AG08396 (cell line): ENCODE data around the gene CAPN5.
"Not testable (repeated sequence)": the region's sequence is repeated elsewhere in the genome, so short reads cannot be mapped to it uniquely, and the experiment has no call there.

ENCODE experiments used
- DNase-seq: peaks from one replicate; pipeline ENCODE4 v3.0.0; 2012; ENCODE audit warnings: low spot score, mixed read lengths

The CAPN5 gene

GRCh38 chr11:77084581-77085191 lies 17.9 kb downstream of the CAPN5 start:
- no peak for DNase-seq

GRCh38 chr11:77085652-77086051 lies 18.9 kb downstream of the CAPN5 start:
- DNase-seq, result no peak

- DNase-seq, result no peak
Measured at GRCh38 chr11:77086521-77087472, 20.0 kb downstream of the CAPN5 start.

- no peak for DNase-seq
Measured at GRCh38 chr11:77087723-77088225, 21.0 kb downstream of the CAPN5 start.

- no peak for DNase-seq
Measured at GRCh38 chr11:77088236-77089003, 21.6 kb downstream of the CAPN5 start.

- no peak for DNase-seq
Measured at GRCh38 chr11:77089004-77089545, 22.3 kb downstream of the CAPN5 start.

GRCh38 chr11:77090046-77090372 lies 23.2 kb downstream of the CAPN5 start:
- no peak for DNase-seq

GRCh38 chr11:77090373-77091111 lies 23.8 kb downstream of the CAPN5 start:
- no peak for DNase-seq

GRCh38 chr11:77091146-77091940 lies 24.6 kb downstream of the CAPN5 start:
- peak; percentile 88 for DNase-seq

- no peak for DNase-seq
Measured at GRCh38 chr11:77092382-77092781, 25.6 kb downstream of the CAPN5 start.

- DNase-seq, result no peak
Measured at GRCh38 chr11:77093056-77093891, 26.5 kb downstream of the CAPN5 start.

- no peak for DNase-seq
Measured at GRCh38 chr11:77093987-77094840, 27.4 kb downstream of the CAPN5 start.

GRCh38 chr11:77094841-77095365 lies 28.1 kb downstream of the CAPN5 start:
- no peak for DNase-seq

GRCh38 chr11:77095551-77096490 lies 29.1 kb downstream of the CAPN5 start:
- DNase-seq, result no peak

GRCh38 chr11:77096591-77097019 lies 29.8 kb downstream of the CAPN5 start:
- no peak for DNase-seq

GRCh38 chr11:77097180-77097579 lies 30.4 kb downstream of the CAPN5 start:
- DNase-seq, result not testable (repeated sequence)
